GM21390 (cell line): ENCODE measurements around the gene STPG4.
"Not testable (repeated sequence)": the region's sequence is repeated elsewhere in the genome, so short reads cannot be mapped to it uniquely, and the experiment has no call there.

ENCODE experiments used
- ATAC-seq: cut with Tn5 transposase; IDR thresholded peaks from one replicate; pipeline ENCODE4 v1.9.1; 2021; ENCODE audit not compliant: unreplicated experiment

The STPG4 gene

GRCh38 chr2:47155091-47155876 lies at the start of gene STPG4:
Gene STPG4, minus strand, starts transcription at chr2:47155308. Its CDS starts 57 bp downstream, at chr2:47155251.
- peak; percentile 43 for ATAC-seq

GRCh38 chr2:47204691-47205090 lies 49.6 kb upstream of the STPG4 start:
- ATAC-seq = no peak

- no peak for ATAC-seq
These were observed 48.9 kb upstream of the STPG4 start for GRCh38 chr2:47203995-47204394.

- ATAC-seq = no peak
These were observed 46.1 kb upstream of the STPG4 start for GRCh38 chr2:47201224-47201623.

GRCh38 chr2:47198985-47199451 lies 43.9 kb upstream of the STPG4 start:
- ATAC-seq = no peak

GRCh38 chr2:47196499-47196898 lies 41.4 kb upstream of the STPG4 start:
- no peak for ATAC-seq

- ATAC-seq = no peak
These were observed 40.9 kb upstream of the STPG4 start for GRCh38 chr2:47196046-47196445.

- ATAC-seq = no peak
These were observed 40.0 kb upstream of the STPG4 start for GRCh38 chr2:47195148-47195547.

GRCh38 chr2:47194410-47194809 lies 39.3 kb upstream of the STPG4 start:
- ATAC-seq = no peak

- ATAC-seq = no peak
These were observed 38.5 kb upstream of the STPG4 start for GRCh38 chr2:47193607-47194006.

GRCh38 chr2:47190188-47190881 lies 35.2 kb upstream of the STPG4 start:
- no peak for ATAC-seq

- ATAC-seq = no peak
These were observed 34.5 kb upstream of the STPG4 start for GRCh38 chr2:47189635-47190034.

- no peak for ATAC-seq
These were observed 32.0 kb upstream of the STPG4 start for GRCh38 chr2:47187069-47187468.

- ATAC-seq = no peak
These were observed 31.2 kb upstream of the STPG4 start for GRCh38 chr2:47186351-47186750.

- ATAC-seq = not testable (repeated sequence)
These were observed 30.0 kb upstream of the STPG4 start for GRCh38 chr2:47185098-47185497.

GRCh38 chr2:47181176-47181575 lies 26.1 kb upstream of the STPG4 start:
- ATAC-seq = no peak

- ATAC-seq = no peak
These were observed 25.4 kb upstream of the STPG4 start for GRCh38 chr2:47180531-47180930.

GRCh38 chr2:47179388-47179787 lies 24.3 kb upstream of the STPG4 start:
- no peak for ATAC-seq

GRCh38 chr2:47178341-47178740 lies 23.2 kb upstream of the STPG4 start:
- ATAC-seq = no peak

GRCh38 chr2:47177043-47177565 lies 22.0 kb upstream of the STPG4 start:
- ATAC-seq = peak; percentile 8

- no peak for ATAC-seq
These were observed 19.7 kb upstream of the STPG4 start for GRCh38 chr2:47174733-47175361.
